Measurements from ENCODE around the gene LMBRD2.

DNA sequence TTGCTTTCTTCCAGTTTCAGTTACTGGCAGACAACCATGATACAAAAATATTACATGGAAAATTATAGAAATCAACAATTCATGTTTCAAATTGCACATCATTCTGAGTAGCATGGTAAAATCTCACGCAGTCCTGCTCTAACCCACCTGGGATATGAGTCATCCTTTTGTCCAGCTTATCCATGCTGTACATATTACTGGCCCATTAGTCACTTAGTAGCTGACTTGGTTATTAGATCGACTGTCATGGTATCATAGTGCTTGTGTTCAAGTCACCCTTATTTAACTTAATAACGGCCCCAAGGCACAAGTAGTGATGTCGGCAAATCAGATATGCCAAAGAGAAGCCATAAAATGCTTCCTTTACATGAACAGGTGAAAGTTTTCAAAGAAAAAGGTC, 48.8 kb upstream of the LMBRD2 start:
- TF ChIP-seq BHLHE40 (IDR thresholded peaks at IDR 0.05; ENCODE audit: low read length) = no peak
- no peak for TF ChIP-seq HNRNPL (IDR thresholded peaks at IDR 0.05; ENCODE audit: low read depth, low read length)
- TF ChIP-seq RBBP5 (IDR thresholded peaks at IDR 0.05; ENCODE audit: borderline replicate concordance, insufficient read depth, low read length, poor library complexity, severe bottlenecking) = no peak
- TF ChIP-seq POLR2A (conservative IDR thresholded peaks at IDR 0.05) = no peak
- TF ChIP-seq, protein P1, sequence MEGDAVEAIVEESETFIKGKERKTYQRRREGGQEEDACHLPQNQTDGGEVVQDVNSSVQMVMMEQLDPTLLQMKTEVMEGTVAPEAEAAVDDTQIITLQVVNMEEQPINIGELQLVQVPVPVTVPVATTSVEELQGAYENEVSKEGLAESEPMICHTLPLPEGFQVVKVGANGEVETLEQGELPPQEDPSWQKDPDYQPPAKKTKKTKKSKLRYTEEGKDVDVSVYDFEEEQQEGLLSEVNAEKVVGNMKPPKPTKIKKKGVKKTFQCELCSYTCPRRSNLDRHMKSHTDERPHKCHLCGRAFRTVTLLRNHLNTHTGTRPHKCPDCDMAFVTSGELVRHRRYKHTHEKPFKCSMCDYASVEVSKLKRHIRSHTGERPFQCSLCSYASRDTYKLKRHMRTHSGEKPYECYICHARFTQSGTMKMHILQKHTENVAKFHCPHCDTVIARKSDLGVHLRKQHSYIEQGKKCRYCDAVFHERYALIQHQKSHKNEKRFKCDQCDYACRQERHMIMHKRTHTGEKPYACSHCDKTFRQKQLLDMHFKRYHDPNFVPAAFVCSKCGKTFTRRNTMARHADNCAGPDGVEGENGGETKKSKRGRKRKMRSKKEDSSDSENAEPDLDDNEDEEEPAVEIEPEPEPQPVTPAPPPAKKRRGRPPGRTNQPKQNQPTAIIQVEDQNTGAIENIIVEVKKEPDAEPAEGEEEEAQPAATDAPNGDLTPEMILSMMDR (IDR thresholded peaks at IDR 0.05 in 2 of 3, conservative IDR thresholded peaks at IDR 0.05 in 1 of 3; ENCODE audit: insufficient read depth in 2 of 3, low read depth in 1 of 3, low read length in 3 of 3) = no peak
- no peak for TF ChIP-seq KAT2B (IDR thresholded peaks at IDR 0.05; ENCODE audit: low read depth, low read length)
- no peak for TF ChIP-seq RBM39 (optimal IDR thresholded peaks at IDR 0.05; ENCODE audit: low read depth, low read length)
- TF ChIP-seq YY1 (IDR thresholded peaks at IDR 0.05; ENCODE audit: borderline replicate concordance in 1 of 3, control insufficient read depth in 1 of 3, extremely low read depth in 1 of 3, insufficient read depth in 3 of 3, insufficient read length in 1 of 3, insufficient replicate concordance in 2 of 3, low read depth in 1 of 3, low read length in 2 of 3) = no peak
